Uterus (tissue), 4 donors: ENCODE data around the gene SCN1B. TPM values are rescaled to one million over a fixed set of nuclear protein-coding genes. Genes with fewer than 3 reads are reported as not detected.

Source experiments
- DNase-seq, 2 donors: peaks; one replicate each; pipeline ENCODE4 v3.0.0-alpha.2; 2019 to 2020
- H3K27ac ChIP-seq, 2 donors: fragments of 200-600 bp; sonication (generic); 1 replicate in 1 of 2; 2 replicates in 1 of 2; pipeline ENCODE4 v1.5.1; 2016 to 2018
- H3K27me3 ChIP-seq, 2 donors: fragments of 200-600 bp; sonication (generic); one replicate each; pipeline ENCODE4 v1.5.1; 2018 to 2019; ENCODE audit warnings: control low read depth in 1 of 2
- H3K36me3 ChIP-seq, 2 donors: fragments of 200-600 bp; sonication (generic); one replicate each; pipeline ENCODE4 v1.5.1; 2019; ENCODE audit warnings: control low read depth in 1 of 2
- H3K4me1 ChIP-seq, 2 donors: fragments of 200-600 bp; sonication (generic); one replicate each; pipeline ENCODE4 v1.5.1; 2018 to 2019; ENCODE audit warnings: control low read depth in 1 of 2
- H3K4me3 ChIP-seq, 2 donors: fragments of 200-600 bp; sonication (generic); 1 replicate in 1 of 2; 2 replicates in 1 of 2; pipeline ENCODE4 v1.5.1; 2018 to 2019; ENCODE audit warnings: mild to moderate bottlenecking in 1 of 2
- H3K9me3 ChIP-seq, 2 donors: fragments of 200-600 bp; sonication (generic); one replicate each; pipeline ENCODE4 v1.5.1; 2019; ENCODE audit warnings: control low read depth in 1 of 2
- CTCF ChIP-seq, 4 experiments: fragments of 200-600 bp in 2 of 4; fragments of 450-650 bp in 2 of 4; sonication (generic) in 2 of 4; IDR thresholded peaks; one replicate each; pipeline ENCODE4 v1.5.1; 2016 to 2019; ENCODE audit warnings: antibody characterized with exemption in 4 of 4, mild to moderate bottlenecking in 2 of 4, moderate library complexity in 1 of 4
- POLR2A ChIP-seq, 2 donors: fragments of 450-650 bp; IDR thresholded peaks; one replicate each; pipeline ENCODE4 v1.6.1; 2016; ENCODE audit warnings: antibody characterized with exemption in 2 of 2, mild to moderate bottlenecking in 1 of 2, moderate library complexity in 1 of 2
- intact Hi-C: fragments of 100-400 bp; cut with DNase I; formaldehyde crosslinking; loops from one replicate; pipeline ENCODE4 v1.15.1; 2023; ENCODE audit warnings: low total_unique reads
- total RNA-seq, 4 donors: library from RNA; depleted of rRNA in 3 of 4; stranded (reverse); fragments of >200 nt in 3 of 4; gene quantifications; one replicate each; pipeline versions ENCODE4 v1.1.0 to v1.2.4, GENCODE V29; 2014 to 2023
- donor health status: DM: yes; HTN: yes; CAD: no.

The SCN1B gene
- total RNA-seq, 4 donors from 2014 or later: 0.26 to 15.2 (median 0.78) TPM

DNA sequence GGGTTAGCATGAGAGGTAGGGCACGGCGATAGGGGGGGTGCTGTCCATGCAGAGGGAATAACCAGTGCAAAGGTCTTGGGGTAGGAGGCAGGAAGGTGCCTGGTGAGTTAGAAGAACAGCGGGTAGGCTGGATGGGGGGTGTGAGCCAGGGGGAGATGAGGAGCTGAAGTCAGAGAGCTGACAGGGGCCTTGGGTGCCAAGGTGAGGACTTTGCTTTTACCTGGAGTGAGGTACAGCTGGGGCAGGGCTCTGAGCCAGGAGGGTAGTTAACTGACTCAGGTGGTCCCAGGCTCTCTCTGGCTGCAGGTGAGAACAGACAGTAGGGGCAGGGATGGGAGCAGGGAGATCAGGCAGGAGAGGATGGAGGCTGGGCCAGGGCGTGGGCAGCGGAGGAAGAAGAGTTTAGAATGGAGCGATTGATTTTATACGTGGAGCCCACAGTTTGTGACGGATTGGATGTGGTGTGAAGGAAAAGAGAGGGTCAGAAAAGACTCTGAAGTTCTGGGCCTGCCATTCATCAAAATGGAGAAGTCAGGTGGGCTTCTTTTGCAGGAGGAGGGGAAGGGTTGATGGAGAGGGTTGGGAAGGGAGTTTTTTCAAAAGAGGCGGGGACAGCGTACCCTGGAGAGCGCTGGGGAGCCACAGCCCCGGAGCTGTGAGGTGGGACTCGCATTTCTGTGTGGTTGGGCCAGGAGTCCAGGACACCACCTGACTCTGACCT, 31.3 kb upstream of the SCN1B start:
- peak overlapping the region; percentile 99 for H3K27ac ChIP-seq
- DNase-seq: no peak
- no peaks in the 10 kb centered on the region for H3K27me3 ChIP-seq
- TF ChIP-seq POLR2A (IDR thresholded peaks at IDR 0.05): no peak
- no peak for TF ChIP-seq CTCF (IDR thresholded peaks at IDR 0.05)
- H3K9me3 ChIP-seq: no peaks in the 10 kb centered on the region
- H3K36me3 ChIP-seq: no peaks in the 10 kb centered on the region
- H3K4me3 ChIP-seq: peak overlapping the region; percentile 65 to 86
- intact Hi-C loops: no loop called here
- H3K4me1 ChIP-seq: no peaks in the 10 kb centered on the region

GRCh38 chr19:34999498-35000337, 30.6 kb upstream of the SCN1B start, which contains the start of gene GRAMD1A:
Gene GRAMD1A (plus strand): TSS chr19:35000323. CDS start chr19:35000479, 156 bp downstream.
- peak; percentile 86 to 91 for DNase-seq
- Histone ChIP-seq H3K9me3 (no peaks in the 10 kb centered on the region), H3K4me3 (peak within 1 kb of the TSS; percentile 65 to 86), H3K4me1 (no peaks in the 10 kb centered on the region), H3K27ac (peak within 1 kb of the TSS; percentile 99), H3K36me3 (no peaks in the 10 kb centered on the region), H3K27me3 (no peaks in the 10 kb centered on the region)
- peak; percentile 14 to 67 for TF ChIP-seq POLR2A (IDR thresholded peaks at IDR 0.05)
- TF ChIP-seq CTCF (IDR thresholded peaks at IDR 0.05): no peak
- intact Hi-C loops: no loop called here

GRCh38 chr19:35000338-35000646, 30.0 kb upstream of the SCN1B start:
- no peaks in the 10 kb centered on the region for H3K4me1 ChIP-seq
- peak; percentile 78 to 88 for TF ChIP-seq POLR2A (IDR thresholded peaks at IDR 0.05)
- no peak for TF ChIP-seq CTCF (IDR thresholded peaks at IDR 0.05)
- DNase-seq: no peak

DNA sequence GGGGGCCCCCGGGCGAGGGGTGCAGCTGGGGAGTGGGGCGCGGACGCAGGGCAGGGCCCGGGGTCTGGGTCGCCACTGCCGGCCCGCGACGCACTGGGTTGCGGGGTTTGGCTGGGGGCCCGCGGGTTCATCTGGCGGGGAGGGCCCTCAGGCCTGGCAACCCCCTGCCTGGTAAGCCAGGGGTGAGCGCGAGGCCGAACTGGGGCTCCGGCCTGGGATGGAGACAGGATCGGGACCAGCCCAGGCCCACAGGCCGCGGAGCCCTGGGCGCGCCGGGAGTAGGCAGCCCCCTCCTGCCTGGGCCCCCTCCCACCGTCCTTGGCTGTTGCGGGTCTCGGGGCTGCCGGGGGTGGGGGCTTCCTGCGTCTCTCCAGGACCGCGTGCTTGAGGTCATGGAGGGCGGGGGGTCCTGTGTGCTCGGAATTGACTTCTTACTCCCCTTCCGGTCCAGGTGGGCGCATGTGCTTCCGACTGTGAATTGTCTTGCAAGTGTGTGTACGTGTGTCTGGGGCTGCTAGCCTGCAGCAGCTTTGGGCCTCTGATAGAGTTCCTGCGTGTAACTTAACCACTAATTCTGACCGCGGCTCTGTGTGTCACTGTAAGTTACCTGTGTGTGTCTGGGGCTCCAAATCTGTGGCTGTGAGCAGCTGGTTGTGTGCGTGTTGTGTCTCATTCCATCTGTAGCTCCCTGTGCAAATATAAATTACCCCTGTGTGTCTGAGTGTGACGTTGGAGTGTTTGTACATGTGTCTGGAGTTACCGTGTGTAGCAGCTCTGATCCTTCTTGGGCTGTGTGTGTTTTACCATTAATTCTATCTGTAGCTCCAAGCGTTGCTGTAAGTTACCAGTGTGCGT, 29.4 kb upstream of the SCN1B start:
- no peak for DNase-seq
- Histone ChIP-seq H3K4me1 (no peaks in the 10 kb centered on the region), H3K27ac (peak overlapping the region; percentile 99), H3K9me3 (no peaks in the 10 kb centered on the region), H3K27me3 (no peaks in the 10 kb centered on the region), H3K4me3 (peak overlapping the region; percentile 65 to 86), H3K36me3 (no peaks in the 10 kb centered on the region)
- TF ChIP-seq CTCF (IDR thresholded peaks at IDR 0.05) (no peak), POLR2A (IDR thresholded peaks at IDR 0.05) (no peak)
- intact Hi-C loops: no loop called here

More at GRCh38 chr19:35000338-35000646, 30.0 kb upstream of the SCN1B start:
- intact Hi-C loops: no loop called here
- no peaks in the 10 kb centered on the region for H3K36me3 ChIP-seq
- H3K27ac ChIP-seq: peak overlapping the region; percentile 99
- peak overlapping the region; percentile 65 to 86 for H3K4me3 ChIP-seq
- H3K9me3 ChIP-seq: no peaks in the 10 kb centered on the region
- no peaks in the 10 kb centered on the region for H3K27me3 ChIP-seq
